Motor neuron (in vitro differentiated cells): Measurements from ENCODE around the gene BCAN. TPM values are rescaled to one million over a fixed set of nuclear protein-coding genes. Genes with fewer than 3 reads are reported as not detected.

ENCODE experiments used
- ATAC-seq, 8 experiments: fragments of 200-7000 bp; cut with Tn5 transposase; replicated peaks in 6 of 8; 2 replicates each; pipeline ENCODE4 v1.8.0; 2021; ENCODE audit warnings: mild to moderate bottlenecking in 8 of 8, moderate library complexity in 8 of 8
- H3K27ac ChIP-seq, 2 donors: fragments of 250-450 bp; sonication (Bioruptor Pico); 2 replicates each; pipeline ENCODE4 v1.9.0; 2021; ENCODE audit warnings: antibody characterized with exemption in 2 of 2, mild to moderate bottlenecking in 2 of 2, moderate library complexity in 1 of 2
- H3K4me1 ChIP-seq, 2 donors: fragments of 250-450 bp; sonication (Bioruptor Pico); replicated peaks in 1 of 2; 2 replicates each; pipeline ENCODE4 v1.6.1; 2021; ENCODE audit warnings: antibody characterized with exemption in 2 of 2, mild to moderate bottlenecking in 2 of 2, moderate library complexity in 1 of 2
- H3K4me3 ChIP-seq, 5 donors: fragments of 250-450 bp; sonication (Bioruptor Pico); 2 replicates each; pipeline ENCODE4 v1.9.0; 2021; ENCODE audit warnings: antibody characterized with exemption in 5 of 5, mild to moderate bottlenecking in 5 of 5, moderate library complexity in 4 of 5
- WGBS, 10 experiments: fragments of 450-650 bp; shearing (Covaris generic); methylation state at CpG; one replicate each; pipeline ENCODE4 v1.0.0; 2022; 5-methylcytosine and 5-hydroxymethylcytosine counted together
- in situ Hi-C, 9 experiments: fragments of 400-800 bp; cut with MboI; loops; one replicate each; pipeline ENCODE4 v1.15.0; 2021; ENCODE audit warnings: low sequenced_read_pairs in 9 of 9, low pct_unique_long_range_greater_than_20kb in 2 of 9; ENCODE audit not compliant: unreplicated experiment in 9 of 9
- total RNA-seq, 8 experiments: library from RNA; unstranded; fragments of 300-600 nt; gene quantifications; 2 replicates each; pipeline versions ENCODE4 v1.2.3 to v1.2.4, GENCODE V29; 2022

Gene BCAN
- total RNA-seq, 8 experiments from 2014 or later: 0.66 to 25.1 (median 1.7) TPM

- H3K4me1 ChIP-seq: peaks cover 20 to 21% of the 10 kb centered on the region in 2 donors
- in situ Hi-C loops: no loop called here
- WGBS, 10 experiments: 20 to 80% (median 65%) methylated on average over 1 to 5 of the region's 6 CpGs; no CpG with 5 or more reads in 3 of the 10 experiments
Observed at GRCh38 chr1:156639601-156640101, 2.3 kb upstream of the BCAN start.

GRCh38 chr1:156640842-156641706 is 843 bp upstream of the BCAN start:
- ATAC-seq: peak in 5 of 8 experiments; percentile 3 to 13 (median 7)
- peak overlapping the region; percentile 28 to 43 (median 36) for H3K4me3 ChIP-seq
- H3K4me1 ChIP-seq: peaks cover 20 to 21% of the 10 kb centered on the region in 2 donors
- in situ Hi-C loops: no loop called here
- 5 to 100% (median 29%) methylated on average over 1 to 4 of the region's 6 CpGs; no CpG with 5 or more reads in 2 of the 10 experiments for WGBS, 10 experiments
- H3K27ac ChIP-seq: no peak overlapping the region

More at GRCh38 chr1:156639601-156640101, 2.3 kb upstream of the BCAN start:
- Histone ChIP-seq H3K4me3 (no peak overlapping the region), H3K27ac (no peak overlapping the region)
- no peak for ATAC-seq

DNA sequence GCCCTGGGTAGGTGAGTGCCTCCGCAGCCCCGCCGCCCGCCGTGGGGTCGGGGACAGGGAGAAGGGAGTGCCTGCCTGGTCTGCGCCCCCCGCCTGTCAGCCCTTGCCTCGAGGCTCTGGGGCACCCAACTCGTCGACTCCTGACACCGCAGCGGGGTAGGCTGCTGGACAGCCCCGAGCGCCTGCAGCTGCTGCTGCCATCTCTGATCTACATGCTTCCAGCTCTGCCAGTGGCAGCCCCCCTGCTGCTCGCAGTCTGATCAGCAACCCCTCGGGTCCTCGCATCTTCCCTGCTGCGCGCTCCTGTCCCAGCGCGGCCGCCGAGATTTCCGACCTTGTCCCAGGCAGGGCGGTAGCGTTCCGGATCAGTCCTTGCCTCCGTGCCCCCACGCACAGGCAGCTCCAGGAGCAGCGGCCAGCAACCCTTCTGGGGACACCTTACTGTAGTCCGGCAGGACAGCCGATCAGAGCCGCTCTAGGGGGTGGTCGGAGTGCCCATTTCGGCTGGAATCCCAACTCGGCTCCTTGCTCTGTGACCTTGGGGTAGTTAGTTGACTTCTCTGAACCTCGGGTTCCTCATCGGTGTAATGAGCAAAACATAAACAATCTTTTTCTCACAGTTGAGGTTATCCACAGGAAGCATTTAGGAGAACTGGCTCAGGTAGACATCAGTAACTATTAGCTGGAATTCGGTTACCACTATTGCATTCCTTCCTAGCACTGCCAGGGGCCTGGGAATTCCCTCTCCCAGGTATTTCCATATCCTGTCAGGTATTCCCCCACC is 540 bp downstream of the BCAN start:
- H3K4me1 ChIP-seq: peaks cover 20 to 21% of the 10 kb centered on the region in 2 donors
- 7 to 80% (median 27%) methylated on average over 1 to 14 of the region's 40 CpGs; no CpG with 5 or more reads in 2 of the 10 experiments for WGBS, 10 experiments
- H3K4me3 ChIP-seq: peak overlapping the region; percentile 28 to 43 (median 36)
- ATAC-seq: peak; percentile 20 to 71 (median 55)
- in situ Hi-C loops: no loop called here
- no peak overlapping the region for H3K27ac ChIP-seq

DNA sequence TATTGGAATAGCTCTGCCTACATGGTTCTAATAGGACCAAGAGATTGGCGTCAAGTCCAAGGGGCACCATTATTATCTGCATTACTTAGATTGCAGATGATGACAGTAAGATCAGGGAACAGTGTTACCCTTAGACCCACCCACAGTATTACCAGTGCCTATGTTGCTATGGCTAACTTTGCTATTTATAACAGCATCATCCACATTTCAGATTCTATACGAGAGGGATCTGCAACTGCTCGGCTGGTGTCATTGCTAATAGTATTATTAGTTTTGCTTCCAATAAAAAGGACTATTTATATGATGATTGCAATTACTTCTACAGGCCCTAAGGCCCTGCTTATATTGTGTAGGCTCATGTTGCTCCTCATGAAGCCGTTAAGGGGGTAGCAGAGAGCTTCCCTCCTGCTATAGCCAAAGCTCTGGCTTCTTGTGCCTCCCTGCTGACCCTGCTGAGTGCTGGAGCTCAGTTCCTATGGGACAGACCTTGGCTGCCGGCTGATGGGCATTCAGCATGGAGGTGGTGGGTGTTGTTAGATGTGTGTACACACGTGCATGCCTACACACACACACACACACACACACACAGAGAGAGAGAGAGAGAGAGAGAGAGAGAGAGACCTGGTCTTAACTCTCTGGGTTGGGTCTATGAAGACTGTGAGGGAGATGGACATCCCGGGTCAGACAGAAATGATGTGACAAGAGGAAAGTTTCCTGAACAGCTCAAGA is 1.3 kb downstream of the BCAN start:
- in situ Hi-C loops: no loop called here
- no peak overlapping the region for H3K27ac ChIP-seq
- peak in 1 of 8 experiments; percentile 6 for ATAC-seq
- 41 to 82% (median 65%) methylated on average over 2 to 4 of the region's 7 CpGs; no CpG with 5 or more reads in 2 of the 10 experiments for WGBS, 10 experiments
- H3K4me3 ChIP-seq: no peak overlapping the region
- peaks cover 18 to 20% of the 10 kb centered on the region in 2 donors for H3K4me1 ChIP-seq

- H3K27ac ChIP-seq: no peak overlapping the region
- in situ Hi-C loops: no loop called here
- WGBS, 10 experiments: 33 to 90% (median 77%) methylated on average over 1 to 5 of the region's 7 CpGs; no CpG with 5 or more reads in 3 of the 10 experiments
- no peak overlapping the region for H3K4me3 ChIP-seq
- ATAC-seq: no peak
- H3K4me1 ChIP-seq: peaks cover 12 to 15% of the 10 kb centered on the region in 2 donors
Observed at GRCh38 chr1:156643778-156644092, 1.8 kb downstream of the BCAN start.

DNA sequence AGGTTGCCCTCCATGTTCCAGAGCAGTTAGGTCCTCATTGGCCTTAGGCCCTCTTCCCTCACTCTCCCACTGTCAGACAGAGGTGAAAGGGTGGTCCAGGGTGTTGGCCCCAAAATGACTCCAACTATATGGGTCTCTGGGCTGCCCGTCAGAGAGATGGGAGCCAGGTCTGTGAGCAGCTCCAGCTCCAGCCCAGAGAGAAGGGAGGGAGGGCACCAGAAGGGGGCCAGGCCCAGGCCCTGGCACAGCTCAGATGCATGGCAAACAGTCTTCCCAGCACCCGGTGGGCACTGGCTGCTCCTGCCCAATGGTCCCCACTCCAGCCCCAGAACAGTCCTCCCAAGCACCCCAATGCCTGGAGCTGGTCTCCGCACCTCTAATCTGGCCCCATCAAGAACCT is 2.2 kb downstream of the BCAN start:
- Histone ChIP-seq H3K4me1 (peaks cover 9 to 13% of the 10 kb centered on the region in 2 donors), H3K27ac (no peak overlapping the region), H3K4me3 (no peak overlapping the region)
- in situ Hi-C loops: no loop called here
- WGBS, 10 experiments: 40 to 50% methylated on average over 1 to 2 of the region's 3 CpGs; no CpG with 5 or more reads in 8 of the 10 experiments
- no peak for ATAC-seq

DNA sequence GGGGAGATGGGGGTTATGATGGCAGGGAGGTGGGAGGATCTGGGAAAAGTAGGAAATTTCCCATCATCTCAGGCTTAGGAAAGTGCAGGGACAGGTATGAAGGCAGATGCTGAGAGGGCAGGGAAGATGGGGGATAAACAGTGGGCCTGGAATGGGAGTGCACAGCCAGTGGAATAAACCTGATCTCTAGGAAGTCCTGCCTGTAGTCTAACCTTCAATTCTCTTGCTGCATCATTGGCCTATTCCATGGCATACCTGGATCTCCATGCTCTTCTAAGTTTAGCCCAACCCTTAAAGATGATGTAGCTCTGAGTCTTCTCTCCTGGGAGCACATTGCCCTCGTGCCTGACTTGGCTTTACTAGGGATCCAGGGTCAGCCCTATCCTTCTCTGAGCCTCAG is 2.7 kb downstream of the BCAN start:
- H3K4me1 ChIP-seq: peaks cover 9 to 13% of the 10 kb centered on the region in 2 donors
- no peak overlapping the region for H3K27ac ChIP-seq
- in situ Hi-C loops: no loop called here
- ATAC-seq: no peak
- 0 to 60% (median 17%) methylated on average over 1 of the region's 1 CpG; no CpG with 5 or more reads in 5 of the 10 experiments for WGBS, 10 experiments
- no peak overlapping the region for H3K4me3 ChIP-seq

GRCh38 chr1:156645056-156645455 is 3.1 kb downstream of the BCAN start:
- in situ Hi-C loops: no loop called here
- H3K27ac ChIP-seq: no peak overlapping the region
- H3K4me3 ChIP-seq: no peak overlapping the region
- peaks cover 9 to 13% of the 10 kb centered on the region in 2 donors for H3K4me1 ChIP-seq
- 31 to 60% (median 52%) methylated on average over 1 to 3 of the region's 3 CpGs; no CpG with 5 or more reads in 7 of the 10 experiments for WGBS, 10 experiments
- no peak for ATAC-seq

- Histone ChIP-seq H3K4me3 (no peak overlapping the region), H3K27ac (no peak overlapping the region), H3K4me1 (peaks cover 9 to 13% of the 10 kb centered on the region in 2 donors)
- 20 to 88% (median 50%) methylated on average over 1 of the region's 1 CpG; no CpG with 5 or more reads in 4 of the 10 experiments for WGBS, 10 experiments
- in situ Hi-C loops: no loop called here
- no peak for ATAC-seq
Observed at GRCh38 chr1:156645666-156646065, 3.7 kb downstream of the BCAN start.

GRCh38 chr1:156646738-156647211 is 4.9 kb downstream of the BCAN start:
- ATAC-seq: no peak
- WGBS, 10 experiments: 30 to 57% (median 46%) methylated on average over 2 to 26 of the region's 51 CpGs; no CpG with 5 or more reads in 7 of the 10 experiments
- in situ Hi-C loops: no loop called here
- H3K4me3 ChIP-seq: no peak overlapping the region
- H3K4me1 ChIP-seq: peaks cover 4 to 7% of the 10 kb centered on the region in 2 donors
- H3K27ac ChIP-seq: no peak overlapping the region

- in situ Hi-C loops: no loop called here
- Histone ChIP-seq H3K27ac (no peak overlapping the region), H3K4me1 (peaks cover 2 to 6% of the 10 kb centered on the region in 2 donors), H3K4me3 (no peak overlapping the region)
- WGBS, 10 experiments: 0 to 80% (median 47%) methylated on average over 1 to 8 of the region's 10 CpGs; no CpG with 5 or more reads in 4 of the 10 experiments
- ATAC-seq: no peak
Observed at GRCh38 chr1:156647351-156647750, 5.4 kb downstream of the BCAN start.

DNA sequence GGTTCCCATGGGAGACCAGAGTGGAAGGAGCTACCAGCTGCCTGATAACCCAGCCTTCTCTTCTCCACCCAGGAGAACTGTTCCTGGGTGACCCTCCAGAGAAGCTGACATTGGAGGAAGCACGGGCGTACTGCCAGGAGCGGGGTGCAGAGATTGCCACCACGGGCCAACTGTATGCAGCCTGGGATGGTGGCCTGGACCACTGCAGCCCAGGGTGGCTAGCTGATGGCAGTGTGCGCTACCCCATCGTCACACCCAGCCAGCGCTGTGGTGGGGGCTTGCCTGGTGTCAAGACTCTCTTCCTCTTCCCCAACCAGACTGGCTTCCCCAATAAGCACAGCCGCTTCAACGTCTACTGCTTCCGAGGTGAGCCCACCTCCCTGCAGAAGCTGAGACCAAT is 6.6 kb downstream of the BCAN start:
- no peak for ATAC-seq
- no peak overlapping the region for H3K27ac ChIP-seq
- in situ Hi-C loops: no loop called here
- no peaks in the 10 kb centered on the region for H3K4me1 ChIP-seq
- no peak overlapping the region for H3K4me3 ChIP-seq
- 6 to 90% (median 77%) methylated on average over 2 to 9 of the region's 10 CpGs; no CpG with 5 or more reads in 6 of the 10 experiments for WGBS, 10 experiments
